Gastrocnemius medialis (tissue), 4 donors: ENCODE measurements around the gene SMAD1. TPM values are rescaled to one million over a fixed set of nuclear protein-coding genes. Genes with fewer than 3 reads are reported as not detected.

ENCODE experiments used
- ATAC-seq, 2 donors: fragments of 150-250 bp; one replicate each; pipeline ENCODE4 v1.9.1; 2016
- DNase-seq, 2 donors: peaks; one replicate each; pipeline ENCODE4 v3.0.0-alpha.2; 2019
- H3K27ac ChIP-seq, 4 donors: fragments of 200-600 bp; sonication (generic); 1 replicate in 1 of 4; 2 replicates in 3 of 4; pipeline ENCODE4 v1.5.1; 2016 to 2018; ENCODE audit warnings: mild to moderate bottlenecking in 2 of 4, moderate library complexity in 1 of 4
- H3K27me3 ChIP-seq, 3 donors: fragments of 200-600 bp; sonication (generic) in 2 of 3; 1 replicate in 1 of 3; 2 replicates in 2 of 3; pipeline versions ENCODE4 v1.5.1 to v1.6.0; 2016 to 2019; ENCODE audit warnings: mild to moderate bottlenecking in 1 of 3, moderate library complexity in 1 of 3
- H3K36me3 ChIP-seq, 2 donors: fragments of 200-600 bp; sonication (generic) in 1 of 2; one replicate each; pipeline ENCODE4 v1.5.1; 2017 to 2018
- H3K4me1 ChIP-seq, 2 donors: fragments of 200-600 bp; sonication (generic) in 1 of 2; one replicate each; pipeline ENCODE4 v1.5.1; 2016 to 2017; ENCODE audit warnings: mild to moderate bottlenecking in 2 of 2
- H3K4me3 ChIP-seq, 4 donors: fragments of 200-600 bp; sonication (generic) in 3 of 4; 1 replicate in 1 of 4; 2 replicates in 3 of 4; pipeline ENCODE4 v1.5.1; 2016 to 2019; ENCODE audit warnings: mild to moderate bottlenecking in 2 of 4
- H3K9me3 ChIP-seq, 3 donors: fragments of 200-600 bp; sonication (generic) in 2 of 3; 1 replicate in 1 of 3; 2 replicates in 2 of 3; pipeline ENCODE4 v1.5.1; 2016 to 2019
- CTCF ChIP-seq, 5 experiments: fragments of 450-650 bp in 3 of 5; fragments of 200-600 bp in 2 of 5; sonication (generic) in 2 of 5; IDR thresholded peaks in 4 of 5; conservative IDR thresholded peaks in 1 of 5; 1 replicate in 4 of 5; 2 replicates in 1 of 5; pipeline ENCODE4 v1.5.1; 2016 to 2019; ENCODE audit warnings: antibody characterized with exemption in 5 of 5, mild to moderate bottlenecking in 3 of 5, moderate library complexity in 3 of 5
- POLR2A ChIP-seq, 2 donors: fragments of 450-650 bp; IDR thresholded peaks; one replicate each; pipeline ENCODE4 v1.6.1; 2017; ENCODE audit warnings: antibody characterized with exemption in 2 of 2, mild to moderate bottlenecking in 2 of 2, moderate library complexity in 2 of 2
- in situ Hi-C, 4 donors: fragments of 200-750 bp; cut with MboI; loops; one replicate each; pipeline versions ENCODE4 v1.15.0 to v1.8.0; 2017; ENCODE audit warnings: low sequenced_read_pairs in 4 of 4
- intact Hi-C: fragments of 100-400 bp; cut with DNase I; formaldehyde crosslinking; loops from one replicate; pipeline ENCODE4 v1.15.1; 2023; ENCODE audit warnings: low total_unique reads
- total RNA-seq, 4 donors: library from RNA; depleted of rRNA; stranded (reverse); fragments of >200 nt; gene quantifications; one replicate each; pipeline versions ENCODE4 v1.1.0 to v1.2.3, GENCODE V29; 2016

Gene SMAD1
- total RNA-seq, 4 donors from 2014 or later = 19.9 to 33.9 (median 21.7) TPM

DNA sequence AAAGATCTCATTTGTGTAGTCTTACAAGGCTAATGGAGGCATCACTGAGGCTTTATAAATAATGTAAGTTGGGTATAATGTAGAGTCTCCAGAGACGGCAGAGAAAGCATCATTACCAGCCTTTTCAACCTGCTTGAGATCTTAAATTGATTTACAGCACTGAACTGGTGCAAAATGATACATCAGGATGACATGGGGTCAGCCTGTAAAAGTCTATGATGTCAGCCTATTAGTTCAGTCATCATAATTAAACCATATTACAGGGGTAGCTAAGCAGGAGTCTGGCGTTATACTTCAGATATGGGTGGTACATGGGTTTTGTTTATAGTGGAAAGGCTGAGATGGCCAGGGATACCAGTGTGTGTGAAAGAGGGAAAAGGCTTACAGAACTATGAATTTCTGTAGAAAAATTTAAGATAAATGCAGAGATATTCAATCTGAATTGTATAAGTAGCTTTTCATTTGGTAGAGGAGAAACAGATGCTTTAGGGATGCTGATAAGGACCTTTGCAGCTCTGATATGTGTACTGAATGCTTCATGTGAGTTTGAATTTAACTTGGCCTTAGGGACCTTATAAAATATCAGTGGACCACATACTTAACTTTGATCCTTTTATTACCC, 2.7 kb downstream of the SMAD1 start:
- H3K4me3 ChIP-seq = peak overlapping the region; percentile 68 to 94 (median 77)
- peak overlapping the region; percentile 91 to 98 (median 94) for H3K27ac ChIP-seq
- no peaks in the 10 kb centered on the region for H3K36me3 ChIP-seq
- TF ChIP-seq POLR2A (IDR thresholded peaks at IDR 0.05) (no peak), CTCF (IDR thresholded peaks at IDR 0.05 in 4 of 5, conservative IDR thresholded peaks at IDR 0.05 in 1 of 5) (no peak)
- no peak for ATAC-seq
- no peaks in the 10 kb centered on the region for H3K9me3 ChIP-seq
- in situ Hi-C loops (no loop called here), intact Hi-C loops (loop anchor here (5.0 to 10.0 kb wide), 5 partner anchors 53 to 1038 kb away; partner anchors contain the start of genes C4orf51 and SLC10A7)
- H3K27me3 ChIP-seq = no peaks in the 10 kb centered on the region
- no peak for DNase-seq
- H3K4me1 ChIP-seq = peaks cover 40 to 53% of the 10 kb centered on the region in 2 donors

DNA sequence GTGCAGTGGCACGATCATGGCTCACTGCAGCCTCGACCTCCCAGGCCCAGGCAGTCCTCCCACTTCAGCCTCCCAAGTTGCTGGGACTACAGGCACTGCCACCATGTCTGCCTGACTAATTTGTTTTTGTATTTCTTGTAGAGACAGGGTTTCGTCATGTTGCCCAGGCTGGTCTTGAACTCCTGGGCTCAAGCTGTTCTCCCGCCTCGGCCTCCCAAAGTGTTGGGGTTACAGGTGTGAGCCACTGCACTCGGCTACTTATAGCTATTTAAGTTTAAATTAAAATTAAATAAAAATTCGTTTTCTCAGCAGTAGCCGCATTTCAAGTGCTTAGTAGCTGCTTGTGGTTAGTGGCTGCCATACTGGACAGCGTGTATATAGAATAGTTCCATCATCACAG, 3.5 kb downstream of the SMAD1 start:
- H3K4me1 ChIP-seq = peaks cover 47 to 58% of the 10 kb centered on the region in 2 donors
- intact Hi-C loops = loop anchor here (10.0 kb wide), 1 partner anchor 330 kb away; no protein-coding TSS in a partner anchor
- peak overlapping the region in 1 of 4 donors; percentile 74 for H3K4me3 ChIP-seq
- no peaks in the 10 kb centered on the region for H3K27me3 ChIP-seq
- H3K27ac ChIP-seq = peak overlapping the region in 3 of 4 donors; percentile 20 to 92 (median 91)
- H3K36me3 ChIP-seq = no peaks in the 10 kb centered on the region
- in situ Hi-C loops = no loop called here
- TF ChIP-seq POLR2A (IDR thresholded peaks at IDR 0.05) (no peak), CTCF (IDR thresholded peaks at IDR 0.05 in 4 of 5, conservative IDR thresholded peaks at IDR 0.05 in 1 of 5) (no peak)
- no peak for DNase-seq
- H3K9me3 ChIP-seq = no peaks in the 10 kb centered on the region
- ATAC-seq = no peak

DNA sequence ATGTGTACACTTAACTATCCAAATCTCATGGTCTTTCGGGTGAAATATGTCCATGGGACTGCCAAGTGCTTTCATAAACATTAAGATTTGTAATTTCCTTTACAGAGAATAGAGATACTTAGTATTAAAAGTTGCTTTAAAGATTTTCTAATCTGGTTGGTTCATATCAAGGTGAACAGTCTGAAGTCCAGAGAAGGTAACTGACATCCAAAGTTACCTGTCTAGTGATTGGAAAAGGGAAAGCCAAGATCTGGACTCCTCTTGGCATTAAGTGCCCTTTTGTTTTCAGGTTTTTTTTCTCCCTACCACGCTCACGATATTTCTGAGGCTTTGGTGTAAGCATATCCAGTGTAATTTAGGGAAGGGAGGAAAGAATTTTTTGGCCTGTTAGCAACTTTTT, 5.0 kb downstream of the SMAD1 start:
- ATAC-seq = no peak
- Histone ChIP-seq H3K4me3 (no peak overlapping the region), H3K4me1 (peaks cover 56 to 68% of the 10 kb centered on the region in 2 donors), H3K36me3 (no peaks in the 10 kb centered on the region), H3K27ac (peak overlapping the region in 1 of 4 donors; percentile 9), H3K27me3 (no peaks in the 10 kb centered on the region), H3K9me3 (no peaks in the 10 kb centered on the region)
- in situ Hi-C loops = no loop called here
- DNase-seq = no peak
- intact Hi-C loops = loop anchor here (10.0 kb wide), 1 partner anchor 328 kb away; no protein-coding TSS in a partner anchor
- TF ChIP-seq POLR2A (IDR thresholded peaks at IDR 0.05) (no peak), CTCF (IDR thresholded peaks at IDR 0.05 in 4 of 5, conservative IDR thresholded peaks at IDR 0.05 in 1 of 5) (no peak)

- peak overlapping the region in 1 of 4 donors; percentile 0 for H3K4me3 ChIP-seq
- no peaks in the 10 kb centered on the region for H3K9me3 ChIP-seq
- intact Hi-C loops (loop anchor here (10.0 kb wide), 1 partner anchor 327 kb away; no protein-coding TSS in a partner anchor), in situ Hi-C loops (no loop called here)
- TF ChIP-seq POLR2A (IDR thresholded peaks at IDR 0.05) (no peak), CTCF (IDR thresholded peaks at IDR 0.05 in 4 of 5, conservative IDR thresholded peaks at IDR 0.05 in 1 of 5) (no peak)
- no peaks in the 10 kb centered on the region for H3K27me3 ChIP-seq
- H3K4me1 ChIP-seq = peaks cover 57 to 69% of the 10 kb centered on the region in 2 donors
- H3K36me3 ChIP-seq = no peaks in the 10 kb centered on the region
- no peak for ATAC-seq
- DNase-seq = no peak
- no peak overlapping the region for H3K27ac ChIP-seq
Observed at GRCh38 chr4:145487631-145488030, 6.0 kb downstream of the SMAD1 start.
